Transverse colon (tissue), 4 donors: ENCODE data around the gene KCNJ1.

Source experiments
- EP300 ChIP-seq: sonication (generic); formaldehyde crosslinking; IDR thresholded peaks from one replicate; pipeline ENCODE4 v1.6.1; 2017; ENCODE audit warnings: antibody characterized with exemption, low read depth
- POLR2A ChIP-seq: fragments of 450-650 bp; IDR thresholded peaks from one replicate; pipeline ENCODE4 v1.6.1; 2016; ENCODE audit warnings: antibody characterized with exemption, mild to moderate bottlenecking, moderate library complexity
- POLR2AphosphoS5 ChIP-seq, 3 donors: sonication (generic); formaldehyde crosslinking; IDR thresholded peaks; one replicate each; pipeline ENCODE4 v1.6.1; 2016; ENCODE audit warnings: antibody characterized with exemption in 3 of 3
- TF ChIP-seq, protein P1 (sequence below), 5 experiments: fragments of 200-600 bp in 3 of 5; fragments of 450-650 bp in 2 of 5; sonication (generic) in 3 of 5; IDR thresholded peaks; 1 replicate in 2 of 5; 2 replicates in 3 of 5; pipeline ENCODE4 v1.5.1; 2016 to 2017; ENCODE audit warnings: antibody characterized with exemption in 5 of 5, inconsistent platforms in 3 of 5, mild to moderate bottlenecking in 2 of 5, moderate library complexity in 1 of 5

DNA sequence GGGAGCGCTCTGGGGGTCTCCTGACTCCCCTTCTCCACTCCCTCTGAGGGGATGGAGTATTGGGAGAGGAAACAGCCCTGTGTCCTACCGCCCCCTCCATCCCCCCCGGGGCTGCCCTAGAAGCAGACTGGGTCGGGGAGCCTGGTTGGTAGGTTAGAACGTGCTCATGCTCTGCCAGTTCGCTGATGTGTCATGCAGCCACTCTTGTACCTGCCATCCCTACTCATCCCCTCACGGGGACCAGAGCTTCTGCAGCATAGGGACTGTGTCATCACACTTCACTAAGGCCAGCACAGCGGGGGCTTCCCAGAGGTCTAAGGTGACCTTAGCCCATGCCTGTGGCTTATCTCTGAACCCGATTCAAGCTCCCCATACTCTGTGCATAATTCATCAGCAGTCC, 4.7 kb downstream of the KCNJ1 start:
- TF ChIP-seq, protein P1, sequence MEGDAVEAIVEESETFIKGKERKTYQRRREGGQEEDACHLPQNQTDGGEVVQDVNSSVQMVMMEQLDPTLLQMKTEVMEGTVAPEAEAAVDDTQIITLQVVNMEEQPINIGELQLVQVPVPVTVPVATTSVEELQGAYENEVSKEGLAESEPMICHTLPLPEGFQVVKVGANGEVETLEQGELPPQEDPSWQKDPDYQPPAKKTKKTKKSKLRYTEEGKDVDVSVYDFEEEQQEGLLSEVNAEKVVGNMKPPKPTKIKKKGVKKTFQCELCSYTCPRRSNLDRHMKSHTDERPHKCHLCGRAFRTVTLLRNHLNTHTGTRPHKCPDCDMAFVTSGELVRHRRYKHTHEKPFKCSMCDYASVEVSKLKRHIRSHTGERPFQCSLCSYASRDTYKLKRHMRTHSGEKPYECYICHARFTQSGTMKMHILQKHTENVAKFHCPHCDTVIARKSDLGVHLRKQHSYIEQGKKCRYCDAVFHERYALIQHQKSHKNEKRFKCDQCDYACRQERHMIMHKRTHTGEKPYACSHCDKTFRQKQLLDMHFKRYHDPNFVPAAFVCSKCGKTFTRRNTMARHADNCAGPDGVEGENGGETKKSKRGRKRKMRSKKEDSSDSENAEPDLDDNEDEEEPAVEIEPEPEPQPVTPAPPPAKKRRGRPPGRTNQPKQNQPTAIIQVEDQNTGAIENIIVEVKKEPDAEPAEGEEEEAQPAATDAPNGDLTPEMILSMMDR (IDR thresholded peaks at IDR 0.05), result no peak
- TF ChIP-seq POLR2A (no peak), POLR2AphosphoS5 (IDR thresholded peaks at IDR 0.05) (no peak), EP300 (no peak)
